ENCODE data around the gene AKR1C8.

- no peak for TF ChIP-seq EZH2phosphoT487 (IDR thresholded peaks at IDR 0.05; ENCODE audit: low read length)
- no peak for TF ChIP-seq EZH2 (optimal IDR thresholded peaks at IDR 0.05; ENCODE audit: low read depth, low read length)
Measured at GRCh38 chr10:5183923-5184322, 1.0 kb downstream of the AKR1C8 start.

All from MM.1S (cell line).